ENCODE measurements around the gene MRAS. TPM values are rescaled to one million over a fixed set of nuclear protein-coding genes. Genes with fewer than 3 reads are reported as not detected.
A peak's percentile ranks its signal among the peaks of the same experiment; 100 is the strongest.
"Not testable (repeated sequence)": the region's sequence is repeated elsewhere in the genome, so short reads cannot be mapped to it uniquely, and the experiment has no call there.

Gene MRAS
- total and polyA plus RNA-seq, 11 donors = 112 to 413 (median 252) TPM

- 71 to 80% (median 75%) methylated on average over 4 of the region's 4 CpGs for WGBS, 4 donors
- no peak for TF ChIP-seq POLR2A (IDR thresholded peaks at IDR 0.05)
- TF ChIP-seq, protein P1, sequence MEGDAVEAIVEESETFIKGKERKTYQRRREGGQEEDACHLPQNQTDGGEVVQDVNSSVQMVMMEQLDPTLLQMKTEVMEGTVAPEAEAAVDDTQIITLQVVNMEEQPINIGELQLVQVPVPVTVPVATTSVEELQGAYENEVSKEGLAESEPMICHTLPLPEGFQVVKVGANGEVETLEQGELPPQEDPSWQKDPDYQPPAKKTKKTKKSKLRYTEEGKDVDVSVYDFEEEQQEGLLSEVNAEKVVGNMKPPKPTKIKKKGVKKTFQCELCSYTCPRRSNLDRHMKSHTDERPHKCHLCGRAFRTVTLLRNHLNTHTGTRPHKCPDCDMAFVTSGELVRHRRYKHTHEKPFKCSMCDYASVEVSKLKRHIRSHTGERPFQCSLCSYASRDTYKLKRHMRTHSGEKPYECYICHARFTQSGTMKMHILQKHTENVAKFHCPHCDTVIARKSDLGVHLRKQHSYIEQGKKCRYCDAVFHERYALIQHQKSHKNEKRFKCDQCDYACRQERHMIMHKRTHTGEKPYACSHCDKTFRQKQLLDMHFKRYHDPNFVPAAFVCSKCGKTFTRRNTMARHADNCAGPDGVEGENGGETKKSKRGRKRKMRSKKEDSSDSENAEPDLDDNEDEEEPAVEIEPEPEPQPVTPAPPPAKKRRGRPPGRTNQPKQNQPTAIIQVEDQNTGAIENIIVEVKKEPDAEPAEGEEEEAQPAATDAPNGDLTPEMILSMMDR (IDR thresholded peaks at IDR 0.05) = no peak
- DNase-seq (no peak), ATAC-seq (no peak)
- intact Hi-C loops (cut with DNase I) = no loop called here
- peaks cover 0 to 45% (median 21%) of the 10 kb centered on the region in 9 donors for H3K36me3 ChIP-seq
- no peak overlapping the region for H3K4me3 ChIP-seq
- H3K27me3 ChIP-seq = no peaks in the 10 kb centered on the region
- H3K27ac ChIP-seq = peak overlapping the region; percentile 23 to 96 (median 87)
- H3K4me1 ChIP-seq = peaks cover 3 to 84% (median 40%) of the 10 kb centered on the region in 12 donors
- H3K9me3 ChIP-seq = no peaks in the 10 kb centered on the region
Measured at GRCh38 chr3:138375447-138375846, 27.1 kb downstream of the MRAS start.

DNA sequence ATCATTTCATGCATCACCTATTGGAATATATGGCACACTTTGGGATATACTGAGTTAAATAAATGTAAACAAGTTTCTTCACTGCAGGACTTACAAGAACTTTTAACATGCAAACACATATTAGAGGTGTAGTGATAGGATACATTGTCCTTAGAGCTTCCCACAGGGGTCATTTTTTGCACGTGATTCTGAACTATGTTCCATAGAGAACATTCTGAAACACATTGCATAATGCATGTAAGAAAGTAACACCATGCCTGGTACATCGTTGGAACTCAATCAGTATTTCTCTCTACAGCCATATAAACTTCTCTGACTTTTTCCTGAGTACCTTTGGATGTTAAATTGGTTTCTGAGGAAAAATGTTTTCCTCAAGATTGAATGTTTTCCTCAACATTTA is 28.3 kb downstream of the MRAS start:
- 38 to 55% (median 49%) methylated on average over 2 of the region's 2 CpGs for WGBS, 4 donors
- Histone ChIP-seq H3K27ac (peak overlapping the region; percentile 23 to 96 (median 87)), H3K9me3 (no peaks in the 10 kb centered on the region), H3K4me3 (no peak overlapping the region), H3K36me3 (peaks cover 0 to 45% (median 21%) of the 10 kb centered on the region in 9 donors), H3K4me1 (peaks cover 3 to 84% (median 47%) of the 10 kb centered on the region in 12 donors), H3K27me3 (no peaks in the 10 kb centered on the region)
- peak; percentile 4 to 74 (median 38) for ATAC-seq
- DNase-seq = no peak
- TF ChIP-seq, protein P1 (IDR thresholded peaks at IDR 0.05) = no peak
- no peak for TF ChIP-seq POLR2A (IDR thresholded peaks at IDR 0.05)
- intact Hi-C loops (cut with DNase I) = no loop called here

- H3K9me3 ChIP-seq; DNase-seq; H3K4me3 ChIP-seq; intact Hi-C loops (cut with DNase I); ATAC-seq; H3K27me3 ChIP-seq: not testable (repeated sequence)
- H3K36me3 ChIP-seq = peaks cover 0 to 45% (median 21%) of the 10 kb centered on the region in 9 donors
- WGBS, 4 donors = 88 to 94% (median 92%) methylated on average over 11 of the region's 11 CpGs
- peak overlapping the region; percentile 23 to 96 (median 87) for H3K27ac ChIP-seq
- H3K4me1 ChIP-seq = peaks cover 7 to 84% (median 49%) of the 10 kb centered on the region in 12 donors
Measured at GRCh38 chr3:138377212-138377611, 28.8 kb downstream of the MRAS start.

- no peak for TF ChIP-seq POLR2A (IDR thresholded peaks at IDR 0.05)
- TF ChIP-seq, protein P1 (IDR thresholded peaks at IDR 0.05) = no peak
- intact Hi-C loops (cut with DNase I) = no loop called here
- 65 to 73% (median 68%) methylated on average over 5 of the region's 5 CpGs for WGBS, 4 donors
- Histone ChIP-seq H3K4me3 (no peak overlapping the region), H3K27ac (peak overlapping the region in 11 of 12 donors; percentile 23 to 96 (median 89)), H3K4me1 (peaks cover 11 to 86% (median 52%) of the 10 kb centered on the region in 12 donors), H3K27me3 (no peaks in the 10 kb centered on the region), H3K9me3 (no peaks in the 10 kb centered on the region), H3K36me3 (peaks cover 0 to 45% (median 21%) of the 10 kb centered on the region in 9 donors)
- DNase-seq (no peak), ATAC-seq (no peak)
Measured at GRCh38 chr3:138377804-138378203, 29.4 kb downstream of the MRAS start.

GRCh38 chr3:138378331-138378730 is 30.0 kb downstream of the MRAS start:
- Histone ChIP-seq H3K27me3 (no peaks in the 10 kb centered on the region), H3K36me3 (peaks cover 0 to 45% (median 21%) of the 10 kb centered on the region in 9 donors), H3K4me1 (peaks cover 11 to 86% (median 56%) of the 10 kb centered on the region in 12 donors), H3K27ac (peak overlapping the region in 11 of 12 donors; percentile 15 to 96 (median 89)), H3K9me3 (no peaks in the 10 kb centered on the region), H3K4me3 (no peak overlapping the region)
- DNase-seq (no peak), ATAC-seq (no peak)
- 83 to 87% (median 86%) methylated on average over 5 of the region's 5 CpGs for WGBS, 4 donors
- intact Hi-C loops (cut with DNase I) = no loop called here
- TF ChIP-seq, protein P1 (IDR thresholded peaks at IDR 0.05) = no peak
- TF ChIP-seq POLR2A (IDR thresholded peaks at IDR 0.05) = no peak
